Occipital lobe (tissue), 2 donors: ENCODE measurements around the gene CYP2A7. TPM values are rescaled to one million over a fixed set of nuclear protein-coding genes. Genes with fewer than 3 reads are reported as not detected.
"Not testable (repeated sequence)": the region's sequence is repeated elsewhere in the genome, so short reads cannot be mapped to it uniquely, and the experiment has no call there.

ENCODE experiments used
- DNase-seq: peaks from one replicate; lab custom pipeline; 2025; lab: John Stamatoyannopoulos, UW
- total RNA-seq: library from RNA; depleted of rRNA; stranded (reverse); fragments of >200 nt; gene quantifications from one replicate; pipeline ENCODE4 v1.2.3, GENCODE V29; 2014

Gene CYP2A7, protein sequence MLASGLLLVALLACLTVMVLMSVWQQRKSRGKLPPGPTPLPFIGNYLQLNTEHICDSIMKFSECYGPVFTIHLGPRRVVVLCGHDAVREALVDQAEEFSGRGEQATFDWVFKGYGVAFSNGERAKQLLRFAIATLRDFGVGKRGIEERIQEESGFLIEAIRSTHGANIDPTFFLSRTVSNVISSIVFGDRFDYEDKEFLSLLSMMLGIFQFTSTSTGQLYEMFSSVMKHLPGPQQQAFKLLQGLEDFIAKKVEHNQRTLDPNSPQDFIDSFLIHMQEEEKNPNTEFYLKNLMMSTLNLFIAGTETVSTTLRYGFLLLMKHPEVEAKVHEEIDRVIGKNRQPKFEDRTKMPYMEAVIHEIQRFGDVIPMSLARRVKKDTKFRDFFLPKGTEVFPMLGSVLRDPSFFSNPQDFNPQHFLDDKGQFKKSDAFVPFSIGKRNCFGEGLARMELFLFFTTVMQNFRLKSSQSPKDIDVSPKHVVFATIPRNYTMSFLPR
- total RNA-seq, result 0.78 TPM

DNA sequence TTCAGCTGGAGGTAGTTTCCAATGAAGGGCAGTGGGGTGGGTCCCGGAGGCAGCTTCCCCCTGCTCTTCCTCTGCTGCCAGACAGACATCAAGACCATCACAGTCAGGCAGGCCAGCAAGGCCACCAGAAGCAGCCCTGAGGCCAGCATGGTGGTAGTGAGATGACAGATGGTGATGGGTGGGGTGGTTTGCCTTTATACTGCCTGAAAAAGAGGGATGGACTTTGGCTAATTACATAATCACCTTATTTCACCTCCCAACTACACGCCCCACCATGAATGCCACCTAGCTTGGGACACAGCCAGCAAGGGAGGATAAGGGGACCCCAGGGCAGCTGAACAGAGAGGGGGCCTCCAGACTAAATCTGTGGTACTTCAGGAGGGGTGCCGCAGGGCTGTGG is at the start of gene CYP2A7:
TSS of gene CYP2A7 (minus strand) at position 170 of the 400 bp plus-strand sequence. CDS start at position 149, 21 bp downstream.
- not testable (repeated sequence) for DNase-seq

DNA sequence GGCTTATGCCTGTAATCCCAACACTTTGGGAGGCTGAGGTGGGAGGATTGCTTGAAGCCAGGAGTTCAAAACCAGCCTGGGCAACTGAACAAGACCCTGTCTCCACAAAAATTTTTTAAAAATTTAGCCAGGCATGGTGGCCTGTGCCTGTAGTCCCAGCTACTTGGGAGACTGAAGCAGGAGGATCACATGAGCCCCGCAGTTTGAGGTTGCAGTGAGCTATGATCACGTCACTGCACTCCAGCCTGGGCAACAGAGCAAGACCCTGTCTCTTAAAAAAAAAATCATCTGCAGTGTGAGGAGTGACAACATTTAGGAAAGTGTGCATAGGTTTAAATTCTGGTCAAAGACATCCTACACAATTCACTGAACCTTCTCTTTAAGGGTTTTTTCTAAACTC is 48.8 kb upstream of the CYP2A7 start:
- DNase-seq, result not testable (repeated sequence)

DNA sequence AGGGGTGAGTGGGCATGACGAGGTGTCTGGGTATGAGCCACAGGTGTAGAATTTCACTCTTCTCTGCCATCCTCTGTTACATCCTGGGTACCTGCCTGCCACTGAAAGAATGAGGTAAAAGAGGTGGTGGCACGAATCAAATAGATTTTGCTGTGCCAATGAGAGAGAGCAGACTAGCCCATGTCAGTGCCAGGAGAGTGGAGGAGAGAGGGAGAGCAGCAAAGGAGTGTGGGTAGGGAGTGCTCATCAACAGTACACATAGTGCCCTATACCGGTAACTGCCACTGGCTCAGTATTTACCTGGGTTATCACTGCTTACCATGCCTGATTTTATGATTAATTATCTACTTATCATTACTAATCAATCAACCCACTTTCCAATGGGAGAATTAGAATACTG is 47.9 kb upstream of the CYP2A7 start:
- DNase-seq, result not testable (repeated sequence)

DNA sequence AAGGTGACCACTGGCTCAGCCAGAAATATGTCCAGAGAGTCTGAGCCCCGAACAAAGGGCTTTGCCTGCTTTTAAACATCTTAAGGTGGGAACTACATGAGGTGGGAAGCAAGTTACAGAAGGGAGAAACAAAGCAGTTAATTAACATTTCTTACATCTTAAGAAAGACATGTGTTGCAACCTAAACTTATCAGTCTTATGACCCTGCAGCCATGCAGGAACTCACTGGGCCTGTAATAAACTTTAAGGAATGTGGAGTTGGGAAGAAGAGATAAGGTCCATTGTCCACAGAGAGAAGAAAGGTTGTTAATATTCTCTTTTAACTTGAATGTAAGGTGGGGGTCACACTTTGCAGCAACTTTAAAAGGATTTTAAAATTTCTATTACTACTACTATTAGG is 46.8 kb upstream of the CYP2A7 start:
- DNase-seq, result no peak

DNA sequence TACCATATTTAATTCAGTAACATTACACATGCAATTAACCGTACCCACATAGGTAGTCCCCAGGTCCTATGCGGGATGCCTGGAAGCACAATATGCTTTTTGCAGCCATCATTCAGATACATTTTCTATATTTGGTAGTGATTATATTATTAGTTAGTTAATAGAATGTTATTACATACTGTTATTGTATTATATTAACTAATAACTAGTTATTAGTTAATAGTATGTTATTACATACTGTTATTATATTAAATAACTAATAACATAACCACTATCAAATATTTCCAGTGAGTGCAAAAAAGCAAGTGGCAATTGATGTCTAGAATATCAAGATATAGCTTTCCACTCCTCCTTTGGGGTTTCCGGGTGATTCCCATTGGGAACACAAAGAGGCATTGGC is 45.5 kb upstream of the CYP2A7 start:
- no peak for DNase-seq

DNA sequence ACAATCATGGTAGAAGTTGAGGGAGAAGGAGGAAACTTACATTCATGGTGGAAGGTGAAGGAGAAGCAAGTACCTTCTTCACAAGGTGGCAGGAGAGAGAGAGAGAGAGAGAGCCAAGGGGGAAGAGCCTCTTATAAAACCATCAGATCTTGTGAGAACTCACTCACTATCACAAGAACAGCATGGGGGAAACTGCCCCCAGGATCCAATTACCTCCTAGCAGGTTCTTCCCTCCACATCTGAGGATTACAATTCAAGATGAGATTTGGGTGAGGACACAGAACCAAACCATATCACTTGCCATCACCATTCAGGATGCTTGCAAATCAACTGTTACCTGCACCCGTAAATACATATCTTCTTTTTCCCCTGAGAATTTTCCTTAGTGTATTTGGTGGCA is 44.2 kb upstream of the CYP2A7 start:
- DNase-seq, result not testable (repeated sequence)

DNA sequence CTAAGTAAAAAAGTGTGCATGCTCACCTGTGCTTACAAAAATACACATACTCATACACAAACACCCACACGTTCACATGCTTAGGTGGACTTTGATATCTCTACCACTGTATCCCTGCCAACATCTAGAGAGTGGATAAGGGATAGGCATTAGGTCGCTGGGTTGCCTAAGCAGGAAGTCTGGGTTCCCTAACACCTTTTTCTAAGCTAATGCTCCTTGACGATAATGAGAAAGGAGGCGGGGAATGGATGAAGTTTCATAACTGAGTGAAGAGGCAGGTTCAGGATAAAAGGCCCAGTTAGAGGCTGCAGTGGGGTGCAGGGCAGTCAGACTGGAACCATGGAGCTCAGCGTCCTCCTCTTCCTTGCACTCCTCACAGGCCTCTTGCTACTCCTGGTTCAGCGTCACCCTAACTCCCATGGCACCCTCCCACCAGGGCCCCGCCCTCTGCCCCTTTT is 41.9 kb upstream of the CYP2A7 start:
- no peak for DNase-seq

DNA sequence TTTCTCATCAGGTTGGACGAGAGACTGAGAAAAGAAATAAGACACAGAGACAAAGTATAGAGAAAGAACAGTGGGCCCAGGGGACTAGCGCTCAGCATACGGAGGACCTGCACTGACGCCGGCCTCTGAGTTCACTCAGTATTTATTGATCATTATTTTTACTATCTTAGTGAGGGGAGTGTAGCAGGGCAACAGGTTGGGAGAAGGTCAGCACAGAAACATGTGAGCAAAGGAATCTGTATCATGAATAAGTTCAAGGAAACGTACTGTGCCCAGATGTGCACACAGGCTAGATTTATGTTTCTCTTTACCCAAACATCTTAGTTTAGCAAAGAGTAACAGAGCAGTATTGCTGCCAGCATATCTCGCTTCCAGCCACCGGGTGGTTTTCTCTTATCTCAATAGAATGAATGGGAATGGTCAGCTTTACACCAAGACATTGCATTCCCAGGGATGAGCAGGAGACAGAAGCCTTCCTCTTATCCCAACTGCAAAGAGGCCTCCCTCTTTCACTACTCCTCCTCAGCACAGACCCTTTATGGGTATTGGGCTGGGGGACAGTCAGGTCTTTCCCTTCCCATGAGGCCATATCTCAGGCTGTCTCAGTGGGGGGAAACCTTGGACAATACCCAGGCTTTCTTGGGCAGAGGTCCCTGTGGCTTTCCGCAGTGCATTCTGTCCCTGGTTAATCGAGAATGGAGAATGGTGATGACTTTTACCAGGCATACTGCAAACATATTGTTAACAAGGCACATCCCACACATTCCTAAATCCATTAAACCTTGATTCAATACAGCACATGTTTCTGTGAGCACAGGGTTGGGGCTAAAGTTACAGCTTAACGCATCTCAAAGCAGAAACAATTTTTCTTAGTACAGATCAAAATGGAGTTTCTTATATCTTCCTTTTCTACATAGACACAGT is 40.5 kb upstream of the CYP2A7 start:
- DNase-seq, result not testable (repeated sequence)

DNA sequence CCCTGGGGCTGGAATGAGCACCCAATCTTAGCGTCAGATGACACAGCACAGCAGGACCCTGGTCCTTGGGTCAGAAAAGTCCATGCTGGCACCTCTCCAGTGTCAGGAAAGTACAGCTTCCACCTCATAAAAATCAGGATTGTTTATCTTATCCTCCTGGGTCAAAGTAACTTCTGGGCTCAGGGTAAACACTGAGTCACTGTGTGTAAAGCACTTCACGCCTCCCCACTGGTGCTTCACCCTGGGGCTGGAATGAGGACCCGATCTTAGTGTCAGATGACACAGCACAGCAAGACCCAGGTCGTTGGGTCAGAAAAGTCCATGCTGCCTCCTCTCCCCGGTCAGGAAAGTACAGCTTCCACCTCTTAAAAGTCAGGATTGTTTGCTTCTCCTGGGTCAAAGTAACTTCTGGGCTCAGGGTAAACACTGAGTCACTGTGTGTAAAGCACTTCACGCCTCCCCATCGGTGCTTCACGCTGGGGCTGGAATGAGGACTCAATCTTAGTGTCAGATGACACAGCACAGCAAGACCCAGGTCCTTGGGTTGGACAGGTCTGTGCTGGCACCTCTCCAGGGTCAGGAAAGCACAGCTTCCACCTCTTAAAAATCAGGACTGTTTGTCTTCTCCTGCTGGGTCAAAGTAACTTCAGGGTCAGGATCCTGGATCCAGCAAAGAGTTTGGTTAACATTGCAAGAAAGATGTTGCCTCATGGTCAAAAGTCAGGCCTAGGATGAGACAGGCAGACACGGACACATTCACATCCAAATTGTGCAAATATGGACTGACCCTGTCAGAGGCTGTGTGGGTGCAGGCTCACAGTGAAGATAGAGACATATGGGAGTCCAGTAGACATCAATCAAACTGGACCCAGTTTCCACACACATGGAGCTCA is 39.2 kb upstream of the CYP2A7 start:
- DNase-seq, result no peak

DNA sequence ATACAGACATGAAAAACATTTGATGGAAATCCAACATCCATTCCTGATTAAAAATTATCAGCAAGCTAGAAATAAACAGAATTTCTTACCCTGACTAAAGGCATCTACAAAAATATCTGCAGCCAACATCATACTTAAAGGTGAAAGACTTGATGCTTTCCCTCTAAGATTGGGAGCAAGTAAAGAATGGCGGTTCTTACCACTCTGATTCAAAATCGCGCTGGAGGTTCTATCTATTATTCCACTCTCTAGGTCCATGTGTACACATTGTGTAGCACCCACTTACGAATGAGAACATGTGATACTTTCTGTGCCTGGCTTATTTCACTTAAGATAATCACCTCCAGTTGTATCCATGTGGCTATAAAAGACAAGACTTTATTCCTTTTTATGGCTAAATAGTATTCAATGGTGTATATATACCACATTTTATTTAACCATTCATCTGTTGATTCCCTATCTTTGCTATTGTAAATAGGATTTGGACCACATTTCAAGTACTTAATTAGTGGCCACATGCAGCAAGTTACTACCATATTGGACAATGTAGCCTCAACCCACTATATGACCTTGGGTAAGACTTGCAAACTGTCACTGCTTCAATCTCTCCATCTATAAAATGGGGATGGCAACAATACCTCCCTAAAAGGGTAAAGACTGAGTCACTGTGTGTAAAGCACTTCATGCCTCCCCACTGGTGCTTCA is 38.4 kb upstream of the CYP2A7 start:
- DNase-seq, result no peak

DNA sequence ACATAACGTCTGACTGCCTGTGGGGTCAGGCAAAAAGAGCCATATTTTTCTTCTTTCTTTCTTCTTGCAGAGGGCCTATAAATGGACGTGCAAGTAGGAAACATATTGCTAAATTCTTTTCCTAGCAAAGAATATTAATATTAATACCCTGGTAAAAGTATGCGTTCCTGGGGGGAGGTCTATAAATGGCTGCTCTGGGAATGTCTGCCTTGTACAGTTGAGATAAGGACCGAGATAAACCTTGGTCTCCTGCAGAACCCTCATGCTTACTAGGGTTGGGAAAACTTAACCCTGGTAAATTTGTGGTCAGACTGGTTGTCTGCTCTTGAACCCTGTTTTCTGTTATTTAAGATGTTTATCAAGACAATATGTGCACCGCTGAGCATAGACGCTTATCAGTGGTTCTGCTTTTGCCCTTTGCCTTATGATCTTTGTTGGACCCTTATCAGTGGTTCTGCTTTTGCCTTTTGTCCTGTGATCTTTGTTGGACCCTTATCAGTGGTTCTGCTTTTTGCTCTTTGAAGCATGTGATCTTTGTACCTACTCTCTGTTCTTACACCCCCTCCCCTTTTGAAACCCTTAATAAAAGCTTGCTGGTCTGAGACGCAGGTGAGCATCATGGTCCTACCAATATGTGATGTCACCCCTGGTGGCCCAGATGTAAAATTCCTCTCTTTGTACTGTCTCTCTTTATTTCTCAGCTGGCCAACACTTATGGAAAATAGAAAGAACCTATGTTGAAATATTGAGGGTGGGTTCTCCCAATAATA is 37.7 kb upstream of the CYP2A7 start:
- not testable (repeated sequence) for DNase-seq

DNA sequence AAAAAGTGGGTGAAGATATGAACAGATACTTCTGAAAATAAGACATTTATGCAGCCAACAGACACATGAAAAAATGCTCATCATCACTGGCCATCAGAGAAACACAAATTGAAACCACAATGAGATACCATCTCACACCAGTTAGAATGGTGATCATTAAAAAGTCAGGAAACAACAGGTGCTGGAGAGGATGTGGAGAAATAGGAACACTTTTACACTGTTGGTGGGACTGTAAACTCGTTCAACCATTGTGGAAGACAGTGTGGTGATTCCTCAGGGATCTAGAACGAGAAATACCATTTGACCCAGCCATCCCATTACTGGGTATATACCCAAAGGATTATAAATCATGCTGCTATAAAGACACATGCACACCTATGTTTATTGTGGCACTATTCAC is 36.3 kb upstream of the CYP2A7 start:
- DNase-seq, result not testable (repeated sequence)

DNA sequence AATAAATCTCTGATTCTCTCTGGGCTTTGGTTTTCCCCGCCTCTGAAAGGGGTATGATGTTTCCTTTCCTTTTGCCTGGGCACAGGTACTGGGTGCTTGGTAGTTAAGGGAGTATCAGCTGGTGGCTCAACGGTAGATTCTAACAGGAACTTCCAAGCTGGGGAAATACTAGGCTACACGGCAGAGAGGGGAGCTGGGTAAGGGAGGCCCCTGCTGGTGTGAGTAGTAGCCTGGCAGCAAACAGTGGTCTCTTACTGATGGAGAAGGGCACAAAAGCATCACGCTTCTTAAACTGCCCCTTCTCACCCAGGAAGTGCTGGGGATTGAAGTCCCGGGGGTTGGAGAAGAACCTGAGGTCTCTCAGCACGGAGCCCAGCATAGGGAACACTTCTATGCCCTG is 26.9 kb upstream of the CYP2A7 start:
- DNase-seq, result no peak

DNA sequence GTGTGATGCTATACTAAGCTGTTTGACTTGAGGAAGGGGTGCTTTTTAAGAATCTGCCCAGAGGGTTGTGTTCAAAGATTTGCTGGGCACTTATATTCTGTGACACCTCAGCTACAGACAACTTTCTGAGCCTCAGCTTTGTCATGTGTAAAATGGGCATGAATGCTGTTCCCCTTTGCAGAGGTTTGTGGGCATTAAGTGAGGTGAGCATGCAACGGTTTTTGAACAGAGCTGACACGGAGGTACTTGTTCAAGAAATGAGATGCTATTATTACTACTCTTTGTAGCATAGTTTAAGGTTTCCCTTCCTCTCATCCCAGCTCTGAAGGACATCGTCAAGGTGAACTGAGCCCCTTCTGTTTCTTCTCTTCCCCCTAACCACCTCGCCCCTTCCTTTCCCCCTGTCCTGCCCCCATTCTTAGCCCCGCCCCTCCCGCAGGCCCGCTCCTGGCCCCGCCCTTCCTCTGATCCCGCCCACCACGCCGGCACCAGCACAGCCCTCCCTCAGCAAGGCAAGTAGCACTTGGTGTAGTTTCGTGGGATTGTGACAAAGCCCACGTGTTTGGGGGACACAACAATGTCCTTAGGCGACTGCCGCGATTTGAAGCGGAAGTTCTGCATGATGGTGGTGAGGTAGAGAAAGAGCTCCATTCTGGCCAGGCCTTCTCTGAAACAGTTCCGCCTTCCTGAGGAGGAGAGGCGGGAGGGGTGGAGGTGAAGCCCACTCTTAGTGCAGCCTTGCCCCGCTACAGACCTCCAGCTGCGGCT is 26.1 kb upstream of the CYP2A7 start:
- no peak for DNase-seq

DNA sequence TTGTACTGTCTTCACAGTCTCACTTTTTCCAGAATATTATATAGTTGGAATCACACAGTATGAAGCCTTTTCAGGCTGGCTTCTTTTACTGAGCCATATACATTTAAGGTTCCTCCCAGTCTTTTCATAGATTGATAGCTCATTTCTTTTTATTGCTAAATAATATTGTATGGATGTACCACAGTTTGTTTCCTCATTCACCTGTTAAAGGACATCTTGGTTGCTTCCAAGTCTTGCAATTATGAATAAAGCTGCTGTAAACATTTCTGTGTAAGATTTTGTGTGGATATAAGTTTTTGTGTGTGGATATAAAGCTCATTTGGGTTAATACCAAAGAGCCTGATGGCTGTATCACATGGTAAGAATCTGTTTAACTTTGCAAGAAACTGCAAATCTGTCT is 24.5 kb upstream of the CYP2A7 start:
- DNase-seq, result no peak

DNA sequence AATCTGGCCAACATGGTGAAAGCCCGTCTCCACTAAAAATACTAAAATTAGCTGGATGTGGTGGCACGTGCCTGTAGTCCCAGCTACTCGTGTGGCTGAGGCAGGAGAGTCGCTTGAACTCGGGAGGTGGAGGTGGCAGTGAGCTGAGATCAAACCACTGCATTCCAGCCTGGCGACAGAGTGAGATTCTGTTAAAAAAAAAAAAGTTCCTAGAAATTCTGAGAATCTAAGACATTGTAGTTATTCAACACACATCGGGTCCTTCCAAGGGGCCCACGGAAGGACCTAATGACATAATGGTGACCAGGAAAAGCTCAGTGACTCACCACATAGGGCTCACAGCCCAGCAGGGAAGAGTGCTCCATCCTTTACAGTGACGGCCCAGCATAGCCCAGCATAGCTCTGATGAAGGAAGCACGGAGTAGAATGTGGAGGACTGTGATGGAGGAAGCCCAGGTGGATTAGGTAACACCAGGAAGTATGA is 22.7 kb upstream of the CYP2A7 start:
- not testable (repeated sequence) for DNase-seq

DNA sequence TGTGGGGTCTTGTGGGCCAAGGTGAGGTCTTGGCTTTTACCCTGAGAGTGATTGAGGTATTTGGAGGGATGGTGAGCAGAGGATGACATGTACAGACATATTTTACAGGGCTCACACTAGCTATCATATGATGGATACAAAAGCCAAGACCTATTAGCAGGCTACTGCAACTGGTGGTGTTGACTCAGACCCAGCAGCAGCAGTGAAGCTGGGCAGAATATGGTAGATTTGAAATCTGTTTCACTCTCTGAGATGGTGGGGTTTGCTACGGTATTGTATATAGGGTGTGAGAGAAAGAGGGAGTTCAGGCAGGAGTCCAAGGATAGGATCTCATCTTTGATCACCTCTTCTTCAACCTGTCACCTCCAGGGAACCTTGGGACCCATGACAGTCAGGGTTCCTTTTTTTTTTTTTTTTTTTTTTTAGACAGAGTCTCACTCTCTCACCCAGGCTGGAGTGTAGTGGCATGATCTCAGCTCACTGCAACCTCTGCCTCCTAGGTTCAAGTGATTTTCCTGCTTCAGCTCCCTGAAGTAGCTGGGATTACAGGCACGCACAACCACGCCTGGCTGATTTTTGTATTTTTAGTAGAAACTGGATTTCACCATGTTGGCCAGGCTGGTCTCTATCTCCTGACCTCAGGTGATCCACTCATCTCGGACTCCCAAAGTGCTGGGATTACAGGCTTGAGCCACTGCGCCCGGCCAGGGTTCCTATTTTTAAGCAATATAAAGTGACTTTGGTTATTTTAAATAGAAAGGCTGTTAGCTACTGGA is 20.1 kb upstream of the CYP2A7 start:
- DNase-seq, result not testable (repeated sequence)

DNA sequence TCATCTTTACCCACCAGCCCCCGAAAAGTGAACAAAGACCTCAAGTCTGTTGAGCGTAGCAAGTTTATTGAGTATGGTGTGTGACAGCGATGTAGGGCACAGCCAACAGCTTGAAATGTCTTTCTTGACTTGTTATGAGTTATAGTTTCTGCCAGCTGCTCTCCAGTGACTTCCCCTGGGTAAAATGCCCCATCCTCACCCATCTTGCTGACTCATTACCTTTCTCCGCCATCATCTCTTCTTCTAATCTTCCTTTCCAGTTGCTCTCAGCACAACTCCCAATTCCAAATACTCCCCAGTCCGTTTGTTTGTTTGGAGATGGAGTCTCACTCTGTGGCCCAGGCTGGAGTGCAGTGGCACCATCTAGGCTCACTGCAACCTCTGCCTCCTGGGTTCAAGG is 18.5 kb upstream of the CYP2A7 start:
- not testable (repeated sequence) for DNase-seq
